ENCODE results near the gene SLC25A43. TPM values are rescaled to one million over a fixed set of nuclear protein-coding genes. Genes with fewer than 3 reads are reported as not detected.
"Not testable (repeated sequence)": the region's sequence is repeated elsewhere in the genome, so short reads cannot be mapped to it uniquely, and the experiment has no call there.

SLC25A43 gene
- total RNA-seq, 5 donors from 2014 or later (not counting 1 experiment from before 2014, with no cell fraction given): 1.7 to 6.4 (median 5.3) TPM

GRCh38 chrX:119374736-119375135 lies 24.4 kb upstream of the SLC25A43 start:
- WGBS (ENCODE audit: insufficient coverage): 100% methylated on average over 1 of the region's 2 CpGs
- H3K9me3 Mint-ChIP-seq: no peaks in the 10 kb centered on the region
- no peaks in the 10 kb centered on the region for H3K4me1 ChIP-seq (ENCODE audit: control insufficient read depth in 1 of 2, extremely low read depth in 1 of 2, insufficient read depth in 2 of 2, low read length in 2 of 2)
- no peaks in the 10 kb centered on the region for H3K9me3 ChIP-seq
- no peaks in the 10 kb centered on the region for H3K36me3 Mint-ChIP-seq
- H3K27me3 ChIP-seq (replicated peaks in 1 of 2; ENCODE audit: control insufficient read depth in 2 of 2, extremely low read depth in 1 of 2, insufficient read depth in 2 of 2, low read length in 1 of 2): no peaks in the 10 kb centered on the region
- no peaks in the 10 kb centered on the region for H3K36me3 ChIP-seq (ENCODE audit: control insufficient read depth in 2 of 2, extremely low read depth in 1 of 2, insufficient read depth in 1 of 2, low read length in 1 of 2)
- POLR2A ChIA-PET: no interaction called here
- no peaks in the 10 kb centered on the region for H3K4me1 Mint-ChIP-seq
- no peak overlapping the region for H3K4me3 Mint-ChIP-seq
- H3K4me3 ChIP-seq (ENCODE audit: control insufficient read depth in 1 of 2, extremely low read depth in 1 of 2, low read length in 1 of 2): no peak overlapping the region
- CTCF ChIA-PET: interaction anchor here in 1 of 2 donors (0.7 kb wide), 1 partner anchor 155 kb away, joined by 3 read pairs; no protein-coding TSS in a partner anchor
- peaks cover 4 to 36% of the 10 kb centered on the region in 2 donors for H3K27me3 Mint-ChIP-seq
- H3K27ac ChIP-seq (ENCODE audit: low read length): no peak overlapping the region
- H3K27ac Mint-ChIP-seq: no peak overlapping the region
- ATAC-seq (replicated peaks in 1 of 4) (no peak), DNase-seq (no peak)

GRCh38 chrX:119375561-119375960 lies 23.6 kb upstream of the SLC25A43 start:
- Mint-ChIP-seq H3K4me3 (no peak overlapping the region), H3K9me3 (no peaks in the 10 kb centered on the region), H3K27me3 (peaks cover 4 to 32% of the 10 kb centered on the region in 2 donors), H3K36me3 (no peaks in the 10 kb centered on the region), H3K27ac (no peak overlapping the region), H3K4me1 (no peaks in the 10 kb centered on the region)
- ChIA-PET POLR2A (no interaction called here), CTCF (no interaction called here)
- DNase-seq (no peak), ATAC-seq (replicated peaks in 1 of 4) (no peak)
- no peaks in the 10 kb centered on the region for H3K27me3 ChIP-seq (replicated peaks in 1 of 2; ENCODE audit: control insufficient read depth in 2 of 2, extremely low read depth in 1 of 2, insufficient read depth in 2 of 2, low read length in 1 of 2)
- H3K9me3 ChIP-seq: no peaks in the 10 kb centered on the region
- no peak overlapping the region for H3K27ac ChIP-seq (ENCODE audit: low read length)
- H3K4me3 ChIP-seq (ENCODE audit: control insufficient read depth in 1 of 2, extremely low read depth in 1 of 2, low read length in 1 of 2): no peak overlapping the region
- no CpG with 5 or more reads among the region's 3 CpGs for WGBS (ENCODE audit: insufficient coverage)
- no peaks in the 10 kb centered on the region for H3K36me3 ChIP-seq (ENCODE audit: control insufficient read depth in 2 of 2, extremely low read depth in 1 of 2, insufficient read depth in 1 of 2, low read length in 1 of 2)
- H3K4me1 ChIP-seq (ENCODE audit: control insufficient read depth in 1 of 2, extremely low read depth in 1 of 2, insufficient read depth in 2 of 2, low read length in 2 of 2): no peaks in the 10 kb centered on the region

DNA sequence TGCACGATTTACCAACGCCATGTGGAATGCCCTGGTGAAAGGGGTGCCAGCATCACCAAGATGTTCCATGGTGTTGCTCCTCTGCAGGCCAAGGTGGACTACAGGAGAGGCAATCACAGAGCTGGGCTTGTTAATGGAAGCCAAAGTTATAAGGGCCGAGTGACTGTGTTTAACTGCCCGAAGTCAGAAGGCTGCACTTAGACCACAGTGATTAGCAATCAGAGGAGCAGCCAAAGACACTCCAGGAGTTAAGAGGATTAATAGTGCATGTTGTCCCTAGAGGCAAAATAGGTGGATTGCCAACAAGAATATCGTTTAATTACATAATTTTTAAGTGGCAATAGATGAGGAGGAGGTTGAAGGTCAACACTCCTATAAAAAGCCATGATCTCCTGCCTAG lies 22.8 kb upstream of the SLC25A43 start:
- Histone ChIP-seq H3K27ac (ENCODE audit: low read length) (no peak overlapping the region), H3K36me3 (ENCODE audit: control insufficient read depth in 2 of 2, extremely low read depth in 1 of 2, insufficient read depth in 1 of 2, low read length in 1 of 2) (no peaks in the 10 kb centered on the region), H3K27me3 (replicated peaks in 1 of 2; ENCODE audit: control insufficient read depth in 2 of 2, extremely low read depth in 1 of 2, insufficient read depth in 2 of 2, low read length in 1 of 2) (no peaks in the 10 kb centered on the region), H3K4me3 (ENCODE audit: control insufficient read depth in 1 of 2, extremely low read depth in 1 of 2, low read length in 1 of 2) (no peak overlapping the region), H3K9me3 (no peaks in the 10 kb centered on the region), H3K4me1 (ENCODE audit: control insufficient read depth in 1 of 2, extremely low read depth in 1 of 2, insufficient read depth in 2 of 2, low read length in 2 of 2) (no peaks in the 10 kb centered on the region)
- no peak overlapping the region for H3K4me3 Mint-ChIP-seq
- ATAC-seq (replicated peaks in 1 of 4) (no peak), DNase-seq (no peak)
- H3K4me1 Mint-ChIP-seq: no peaks in the 10 kb centered on the region
- POLR2A ChIA-PET: no interaction called here
- H3K9me3 Mint-ChIP-seq: no peaks in the 10 kb centered on the region
- H3K36me3 Mint-ChIP-seq: no peaks in the 10 kb centered on the region
- H3K27me3 Mint-ChIP-seq: peaks cover 4 to 32% of the 10 kb centered on the region in 2 donors
- 78% methylated on average over 2 of the region's 5 CpGs for WGBS (ENCODE audit: insufficient coverage)
- H3K27ac Mint-ChIP-seq: no peak overlapping the region
- CTCF ChIA-PET: no interaction called here

DNA sequence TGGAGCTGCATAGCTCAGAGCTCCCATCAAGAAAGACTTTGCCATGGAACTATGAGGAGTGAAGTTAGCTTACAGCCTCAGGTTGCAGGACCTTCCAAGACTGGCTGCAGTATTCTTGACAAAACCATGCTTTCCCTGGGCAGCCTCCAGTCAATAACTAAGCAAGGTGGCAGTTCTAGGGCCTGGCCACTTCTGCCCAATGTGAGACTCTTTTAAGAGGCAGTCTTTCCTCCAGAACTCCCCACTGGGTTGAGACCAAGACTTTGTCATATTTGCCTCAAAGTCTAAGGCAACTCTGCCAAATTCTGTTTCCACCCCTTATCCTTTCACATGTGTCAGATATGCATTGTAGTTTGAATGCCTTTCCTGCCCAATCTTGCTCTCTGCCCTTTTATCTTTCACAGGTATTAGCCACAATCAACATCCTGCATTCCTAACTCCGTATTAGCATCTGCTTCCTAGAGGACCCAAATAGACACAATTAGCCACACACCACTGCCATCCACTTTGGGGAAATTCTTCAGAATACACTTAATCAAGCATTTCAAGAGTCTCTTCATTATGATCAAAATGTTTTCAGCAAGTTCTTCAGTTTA lies 17.7 kb upstream of the SLC25A43 start:
- ChIA-PET POLR2A (no interaction called here), CTCF (no interaction called here)
- no peak overlapping the region for H3K4me3 Mint-ChIP-seq
- DNase-seq (no peak), ATAC-seq (replicated peaks in 1 of 4) (no peak)
- H3K27me3 ChIP-seq (replicated peaks in 1 of 2; ENCODE audit: control insufficient read depth in 2 of 2, extremely low read depth in 1 of 2, insufficient read depth in 2 of 2, low read length in 1 of 2): no peaks in the 10 kb centered on the region
- no peaks in the 10 kb centered on the region for H3K4me1 ChIP-seq (ENCODE audit: control insufficient read depth in 1 of 2, extremely low read depth in 1 of 2, insufficient read depth in 2 of 2, low read length in 2 of 2)
- 33% methylated on average over 1 of the region's 1 CpG for WGBS (ENCODE audit: insufficient coverage)
- H3K4me3 ChIP-seq (ENCODE audit: control insufficient read depth in 1 of 2, extremely low read depth in 1 of 2, low read length in 1 of 2): no peak overlapping the region
- no peak overlapping the region for H3K27ac Mint-ChIP-seq
- H3K27ac ChIP-seq (ENCODE audit: low read length): no peak overlapping the region
- H3K9me3 Mint-ChIP-seq: no peaks in the 10 kb centered on the region
- H3K36me3 Mint-ChIP-seq: peaks cover 1% of the 10 kb centered on the region
- H3K4me1 Mint-ChIP-seq: no peaks in the 10 kb centered on the region
- no peaks in the 10 kb centered on the region for H3K36me3 ChIP-seq (ENCODE audit: control insufficient read depth in 2 of 2, extremely low read depth in 1 of 2, insufficient read depth in 1 of 2, low read length in 1 of 2)
- H3K27me3 Mint-ChIP-seq: peaks cover 0 to 15% of the 10 kb centered on the region in 2 donors
- no peaks in the 10 kb centered on the region for H3K9me3 ChIP-seq

DNA sequence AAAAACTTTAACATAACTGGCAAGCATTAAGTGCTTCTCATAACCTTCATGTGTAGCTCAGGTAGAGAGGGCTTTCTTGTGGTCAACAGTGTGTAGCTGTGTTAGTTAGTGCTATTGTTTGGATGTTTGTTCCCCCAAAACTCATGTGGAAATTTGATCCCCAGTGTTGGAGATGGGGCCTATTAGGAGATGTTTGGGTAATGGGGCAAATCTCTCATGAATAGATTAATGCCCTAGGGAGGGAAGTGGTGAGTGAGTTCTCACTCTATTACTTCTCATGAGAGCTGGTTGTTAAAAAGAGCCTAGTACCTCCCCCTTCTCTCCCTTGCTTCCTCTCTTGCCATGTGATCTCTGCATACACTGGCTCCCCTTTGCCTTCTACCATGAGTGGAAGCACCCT lies 16.5 kb upstream of the SLC25A43 start:
- no peaks in the 10 kb centered on the region for H3K27me3 ChIP-seq (replicated peaks in 1 of 2; ENCODE audit: control insufficient read depth in 2 of 2, extremely low read depth in 1 of 2, insufficient read depth in 2 of 2, low read length in 1 of 2)
- H3K4me1 Mint-ChIP-seq: no peaks in the 10 kb centered on the region
- ChIA-PET POLR2A (interaction anchor here in 1 of 2 donors (0.7 kb wide), 1 partner anchor 17 kb away, joined by 3 read pairs; no protein-coding TSS in a partner anchor), CTCF (interaction anchor here in 1 of 2 donors (0.6 kb wide), 2 partner anchors 35 to 91 kb away, joined by 3 to 7 read pairs; no protein-coding TSS in a partner anchor)
- no peak for DNase-seq
- H3K4me3 Mint-ChIP-seq: no peak overlapping the region
- no peak overlapping the region for H3K27ac Mint-ChIP-seq
- no peak for ATAC-seq (replicated peaks in 1 of 4)
- H3K36me3 Mint-ChIP-seq: peaks cover 2% of the 10 kb centered on the region
- peaks cover 0 to 9% of the 10 kb centered on the region in 2 donors for H3K27me3 Mint-ChIP-seq
- H3K4me1 ChIP-seq (ENCODE audit: control insufficient read depth in 1 of 2, extremely low read depth in 1 of 2, insufficient read depth in 2 of 2, low read length in 2 of 2): no peaks in the 10 kb centered on the region
- H3K27ac ChIP-seq (ENCODE audit: low read length): no peak overlapping the region
- H3K36me3 ChIP-seq (ENCODE audit: control insufficient read depth in 2 of 2, extremely low read depth in 1 of 2, insufficient read depth in 1 of 2, low read length in 1 of 2): no peaks in the 10 kb centered on the region
- H3K4me3 ChIP-seq (ENCODE audit: control insufficient read depth in 1 of 2, extremely low read depth in 1 of 2, low read length in 1 of 2): no peak overlapping the region
- no peaks in the 10 kb centered on the region for H3K9me3 ChIP-seq
- no peaks in the 10 kb centered on the region for H3K9me3 Mint-ChIP-seq

DNA sequence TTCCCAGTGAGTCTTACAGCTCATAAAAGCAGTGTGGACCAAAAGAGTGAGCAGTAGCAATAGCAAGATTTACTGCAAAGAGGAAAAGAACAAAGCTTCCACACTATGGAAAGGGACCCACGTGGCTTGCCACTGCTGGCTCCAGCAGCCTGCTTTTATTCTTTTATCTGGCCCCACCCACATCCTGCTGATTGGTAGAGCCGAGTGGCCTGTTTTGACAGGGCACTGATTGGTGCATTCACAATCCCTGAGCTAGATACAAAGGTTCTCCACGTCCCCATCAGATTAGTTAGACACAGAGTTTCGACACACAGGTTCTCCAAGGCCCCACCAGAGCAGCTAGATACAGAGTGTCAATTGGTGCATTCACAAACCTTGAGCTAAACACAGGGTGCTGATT lies 12.5 kb upstream of the SLC25A43 start:
- ATAC-seq (replicated peaks in 1 of 4); H3K4me3 ChIP-seq (ENCODE audit: control insufficient read depth in 1 of 2, extremely low read depth in 1 of 2, low read length in 1 of 2); H3K9me3 ChIP-seq; POLR2A ChIA-PET; H3K36me3 ChIP-seq (ENCODE audit: control insufficient read depth in 2 of 2, extremely low read depth in 1 of 2, insufficient read depth in 1 of 2, low read length in 1 of 2); H3K27ac Mint-ChIP-seq; H3K9me3 Mint-ChIP-seq; H3K27ac ChIP-seq (ENCODE audit: low read length); H3K4me3 Mint-ChIP-seq; DNase-seq; H3K36me3 Mint-ChIP-seq; H3K27me3 ChIP-seq (replicated peaks in 1 of 2; ENCODE audit: control insufficient read depth in 2 of 2, extremely low read depth in 1 of 2, insufficient read depth in 2 of 2, low read length in 1 of 2); CTCF ChIA-PET; H3K4me1 ChIP-seq (ENCODE audit: control insufficient read depth in 1 of 2, extremely low read depth in 1 of 2, insufficient read depth in 2 of 2, low read length in 2 of 2); H3K4me1 Mint-ChIP-seq: not testable (repeated sequence)
- no CpG with 5 or more reads among the region's 4 CpGs for WGBS (ENCODE audit: insufficient coverage)
- H3K27me3 Mint-ChIP-seq: peaks cover 0 to 13% of the 10 kb centered on the region in 2 donors

GRCh38 chrX:119387426-119387825 lies 11.7 kb upstream of the SLC25A43 start:
- H3K9me3 ChIP-seq; H3K4me1 ChIP-seq (ENCODE audit: control insufficient read depth in 1 of 2, extremely low read depth in 1 of 2, insufficient read depth in 2 of 2, low read length in 2 of 2); H3K4me3 Mint-ChIP-seq; H3K27me3 ChIP-seq (replicated peaks in 1 of 2; ENCODE audit: control insufficient read depth in 2 of 2, extremely low read depth in 1 of 2, insufficient read depth in 2 of 2, low read length in 1 of 2); H3K4me1 Mint-ChIP-seq; H3K27ac Mint-ChIP-seq; H3K9me3 Mint-ChIP-seq; H3K4me3 ChIP-seq (ENCODE audit: control insufficient read depth in 1 of 2, extremely low read depth in 1 of 2, low read length in 1 of 2); H3K36me3 ChIP-seq (ENCODE audit: control insufficient read depth in 2 of 2, extremely low read depth in 1 of 2, insufficient read depth in 1 of 2, low read length in 1 of 2); CTCF ChIA-PET; DNase-seq; POLR2A ChIA-PET; H3K27ac ChIP-seq (ENCODE audit: low read length); ATAC-seq (replicated peaks in 1 of 4); H3K36me3 Mint-ChIP-seq: not testable (repeated sequence)
- peaks cover 0 to 13% of the 10 kb centered on the region in 2 donors for H3K27me3 Mint-ChIP-seq
- WGBS (ENCODE audit: insufficient coverage): 97% methylated on average over 10 of the region's 20 CpGs

Data from T-cell (primary cell).